HTERT RPE-1 (cell line): ENCODE measurements around the gene SLC30A5.
"Not testable (repeated sequence)": the region's sequence is repeated elsewhere in the genome, so short reads cannot be mapped to it uniquely, and the experiment has no call there.

ENCODE experiments used
- in situ Hi-C: fragments of 300-500 bp; cut with MboI; formaldehyde crosslinking; loops from 4 replicates; pipeline ENCODE4 v1.14.3; 2020; ENCODE audit warnings: low sequenced_read_pairs

SLC30A5 gene

DNA sequence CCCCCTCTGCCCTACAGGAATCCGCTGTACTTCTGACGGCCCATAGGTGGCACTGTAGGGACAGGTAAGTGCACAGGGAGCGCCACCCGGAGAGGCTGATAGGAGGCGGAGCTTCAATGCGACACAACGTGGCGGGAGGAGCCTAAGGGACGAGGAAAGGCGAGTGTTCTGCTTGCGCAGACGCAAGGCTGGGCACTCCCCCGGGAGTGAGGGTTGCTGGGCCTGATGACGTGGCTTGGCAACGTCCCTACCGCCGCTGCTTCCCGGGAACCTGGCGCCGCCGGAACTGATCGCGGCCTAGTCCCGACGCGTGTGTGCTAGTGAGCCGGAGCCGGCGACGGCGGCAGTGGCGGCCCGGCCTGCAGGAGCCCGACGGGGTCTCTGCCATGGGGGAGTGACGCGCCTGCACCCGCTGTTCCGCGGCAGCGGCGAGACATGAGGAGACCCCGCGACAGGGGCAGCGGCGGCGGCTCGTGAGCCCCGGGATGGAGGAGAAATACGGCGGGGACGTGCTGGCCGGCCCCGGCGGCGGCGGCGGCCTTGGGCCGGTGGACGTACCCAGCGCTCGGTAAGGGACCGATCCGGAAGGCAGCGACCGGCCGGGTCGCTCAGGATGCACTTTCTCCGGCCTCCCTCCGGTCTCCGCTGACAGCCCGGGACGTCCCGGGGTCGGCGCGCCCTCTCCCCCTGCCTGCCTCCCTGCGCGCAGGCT lies at the start of gene SLC30A5:
Gene SLC30A5 (plus strand): TSS at position 244 of the 712 bp plus-strand sequence. CDS start 242 bp downstream, at position 486.
- in situ Hi-C loops: no loop called here

- in situ Hi-C loops: not testable (repeated sequence)
Measured at GRCh38 chr5:69045213-69045612, 48.6 kb upstream of the SLC30A5 start.

DNA sequence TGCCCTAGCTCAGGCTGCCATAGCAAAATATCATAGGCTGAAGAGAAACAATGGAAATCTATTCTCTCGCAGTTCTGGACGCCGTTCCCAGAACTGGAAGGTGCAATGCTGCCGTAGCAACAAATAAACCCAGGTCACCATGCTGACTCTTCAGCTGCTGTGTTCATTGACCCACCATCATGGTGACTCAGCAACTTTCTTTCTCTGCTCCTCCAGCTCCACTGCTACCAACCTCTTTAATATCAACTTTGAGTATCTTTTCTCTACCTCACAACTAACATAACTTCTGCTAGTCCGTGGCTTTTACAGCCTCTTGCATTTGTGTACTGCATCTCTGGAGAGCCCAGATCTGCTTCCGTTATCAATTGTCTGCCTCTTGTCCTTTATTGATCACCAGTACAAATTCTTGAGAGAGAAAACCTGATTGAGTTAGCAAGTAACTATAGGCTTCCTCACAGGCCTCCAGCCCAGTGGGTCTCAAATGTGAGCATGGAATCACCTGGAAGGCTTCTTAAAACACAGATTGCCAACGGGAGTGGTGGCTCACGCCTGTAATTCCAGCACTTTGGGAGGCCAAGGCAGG lies 47.3 kb upstream of the SLC30A5 start:
- in situ Hi-C loops: no loop called here

DNA sequence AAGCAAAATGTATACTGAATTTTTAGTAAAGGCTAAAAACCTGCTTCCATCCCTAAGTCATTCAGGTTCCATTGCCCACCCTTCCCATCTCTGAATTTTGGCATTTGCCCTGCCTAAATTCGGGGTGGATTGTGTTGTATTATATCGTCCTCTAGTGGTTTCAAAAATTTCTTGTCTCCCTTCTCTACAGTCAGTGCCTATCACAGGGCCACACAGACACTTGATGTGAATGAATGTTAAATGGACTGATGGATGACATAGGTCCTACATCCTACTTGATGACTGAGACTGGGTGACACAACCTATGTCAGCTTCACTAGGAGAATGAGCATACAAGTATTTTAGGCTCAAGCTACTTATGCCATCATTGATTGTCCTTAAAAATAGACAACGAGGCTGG lies 45.6 kb upstream of the SLC30A5 start:
- in situ Hi-C loops: no loop called here

- in situ Hi-C loops: no loop called here
Measured at GRCh38 chr5:69049151-69049550, 44.7 kb upstream of the SLC30A5 start.

DNA sequence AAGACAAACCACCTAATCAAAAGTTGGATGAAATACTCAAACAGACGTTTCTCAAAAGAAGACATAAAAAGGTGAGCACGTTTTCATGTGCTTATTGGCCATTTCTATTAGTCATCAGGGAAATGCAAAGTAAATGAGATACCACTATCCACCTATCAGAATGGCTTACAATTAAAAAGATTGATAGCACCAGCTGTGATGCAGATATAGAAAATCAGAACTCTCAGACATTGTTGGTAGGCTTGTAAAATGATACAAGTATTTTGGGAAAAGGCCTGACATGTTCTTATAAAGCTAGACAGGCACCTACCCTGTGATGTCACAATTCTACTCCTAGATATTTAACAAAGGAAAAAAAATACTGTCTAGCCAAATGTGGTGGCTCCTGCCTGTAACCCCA lies 44.0 kb upstream of the SLC30A5 start:
- in situ Hi-C loops: no loop called here

DNA sequence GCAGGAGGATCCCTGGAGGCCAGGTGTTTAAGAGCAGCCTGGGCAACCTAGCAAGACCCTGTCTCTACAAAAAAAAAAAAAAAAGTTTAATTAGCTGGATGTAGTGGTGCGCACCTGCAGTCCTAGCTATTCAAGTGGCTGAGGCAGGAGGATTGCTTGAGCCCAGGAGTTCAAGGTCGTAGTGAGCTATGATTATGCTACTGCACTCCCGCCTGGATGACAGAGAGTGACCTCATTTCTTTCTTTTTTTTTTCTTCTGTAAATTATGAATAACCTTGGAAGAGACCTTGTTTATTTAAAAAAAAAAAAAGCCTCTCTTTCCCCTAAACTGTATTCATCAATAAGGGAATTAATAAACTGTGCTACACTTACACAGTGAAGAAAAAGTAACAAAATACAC lies 43.6 kb upstream of the SLC30A5 start:
- in situ Hi-C loops: no loop called here

GRCh38 chr5:69052181-69052580 lies 41.6 kb upstream of the SLC30A5 start:
- in situ Hi-C loops: no loop called here

DNA sequence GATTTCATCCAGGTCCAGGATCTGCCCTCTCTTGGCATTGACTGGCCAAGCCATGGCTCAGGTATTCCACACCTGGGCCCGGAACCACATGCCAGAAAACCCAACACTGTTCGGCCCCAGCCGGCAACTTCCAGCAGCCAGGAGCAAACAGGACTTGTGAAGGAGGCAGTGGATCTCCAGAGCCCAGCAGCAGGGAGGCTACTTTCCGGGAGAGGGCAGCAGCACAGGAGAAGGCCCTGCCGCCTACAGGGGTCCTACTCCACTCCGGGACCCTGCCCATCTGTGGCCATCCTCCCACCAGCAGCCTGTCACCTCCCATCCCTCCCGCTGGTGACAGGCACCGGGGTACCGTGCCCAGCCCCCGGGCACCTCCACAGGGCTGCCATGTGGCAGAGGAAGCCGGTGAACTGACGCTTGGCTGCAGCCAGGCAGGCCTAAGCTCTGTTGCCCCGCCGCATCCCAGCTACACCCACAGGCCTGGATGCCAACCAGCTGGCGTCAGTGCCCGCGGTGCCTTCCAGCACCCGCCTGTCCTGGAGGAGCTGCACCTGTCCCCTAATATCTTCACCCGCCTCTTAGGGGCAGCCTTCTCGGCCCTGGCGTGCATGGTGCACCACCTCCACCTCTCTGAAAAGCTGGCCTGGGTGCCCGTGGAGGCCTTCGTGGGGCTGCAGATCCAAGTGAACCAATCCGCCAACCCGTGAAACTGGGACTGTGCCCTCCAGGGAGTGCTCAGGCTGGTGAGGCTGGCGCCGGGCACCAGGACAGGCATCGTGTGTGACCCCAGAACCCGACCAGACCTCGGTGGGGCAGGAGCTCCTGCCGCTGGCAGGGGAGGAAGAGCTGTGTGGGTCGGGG lies 18.9 kb upstream of the SLC30A5 start:
- in situ Hi-C loops: no loop called here

GRCh38 chr5:69075522-69076179 lies 18.2 kb upstream of the SLC30A5 start:
- in situ Hi-C loops: no loop called here

DNA sequence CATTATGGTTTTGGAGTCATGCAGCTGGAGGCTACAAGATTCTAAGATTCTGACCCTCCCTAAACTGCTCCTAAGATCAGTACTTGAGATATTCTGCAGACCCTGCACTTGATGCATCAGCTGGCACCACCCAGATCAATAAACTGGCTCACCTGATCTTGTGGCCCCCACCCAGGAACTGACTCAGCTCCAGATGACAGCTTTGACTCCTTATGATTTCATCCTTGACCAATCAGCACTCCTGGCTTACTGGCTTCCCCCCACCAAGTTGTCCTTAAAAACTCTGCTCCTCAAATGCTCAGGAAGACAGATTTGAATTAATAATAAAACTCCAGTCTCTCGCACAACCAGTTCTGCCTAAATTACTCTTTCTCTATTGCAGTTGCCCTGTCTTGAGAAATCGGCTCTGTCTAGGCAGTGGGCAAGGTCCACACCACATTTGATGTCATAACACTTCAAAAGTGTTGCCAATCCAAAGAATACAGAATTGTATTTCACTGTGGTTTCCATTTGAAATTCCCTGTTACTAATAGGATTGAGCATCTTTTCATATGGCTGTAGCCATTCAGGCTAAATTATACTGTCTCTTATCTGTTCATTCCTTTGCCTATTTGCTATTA lies 14.8 kb upstream of the SLC30A5 start:
- in situ Hi-C loops: no loop called here

DNA sequence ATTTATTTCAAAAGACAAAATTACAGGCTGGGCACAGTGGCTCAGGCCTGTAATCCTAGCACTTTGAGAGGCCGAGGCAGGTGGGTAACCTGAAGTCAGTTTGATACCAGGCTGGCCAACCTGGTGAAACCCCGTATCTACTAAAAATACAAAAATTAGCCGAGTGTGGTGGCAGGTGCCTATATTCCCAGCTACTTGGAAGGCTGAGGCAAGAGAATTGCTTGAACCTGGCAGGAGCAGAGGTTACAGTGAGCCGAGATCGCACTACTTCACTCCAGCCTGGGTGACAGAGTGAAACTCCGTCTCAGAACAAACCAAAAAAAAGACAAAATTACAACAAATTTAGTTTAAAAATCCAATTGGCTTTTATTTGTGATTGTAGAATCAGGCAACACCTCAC lies 14.3 kb upstream of the SLC30A5 start:
- in situ Hi-C loops: no loop called here

DNA sequence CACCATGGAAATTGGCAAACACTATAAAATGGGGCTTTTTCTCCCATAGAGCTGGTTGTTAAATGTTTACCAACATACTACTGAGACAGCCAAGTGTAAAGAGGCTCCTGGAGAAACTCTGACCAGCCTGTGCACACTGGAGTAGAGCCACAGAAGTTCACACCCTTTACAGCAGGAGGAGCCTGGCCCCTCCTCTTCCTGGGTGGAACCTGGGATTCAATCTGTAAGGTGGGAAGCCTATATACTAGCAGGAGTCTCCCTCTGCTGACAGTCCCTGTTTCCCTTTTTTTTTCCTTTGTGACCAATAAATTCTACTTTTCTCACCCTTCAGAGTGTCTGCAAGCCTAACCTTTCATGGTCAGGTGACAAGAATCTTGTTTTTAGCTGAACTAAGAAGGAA lies 10.4 kb upstream of the SLC30A5 start:
- in situ Hi-C loops: no loop called here

GRCh38 chr5:69084195-69084594 lies 9.6 kb upstream of the SLC30A5 start:
- in situ Hi-C loops: no loop called here

- in situ Hi-C loops: no loop called here
Measured at GRCh38 chr5:69084903-69085302, 8.9 kb upstream of the SLC30A5 start.

- in situ Hi-C loops: no loop called here
Measured at GRCh38 chr5:69086206-69086605, 7.6 kb upstream of the SLC30A5 start.

GRCh38 chr5:69088006-69088405 lies 5.8 kb upstream of the SLC30A5 start:
- in situ Hi-C loops: not testable (repeated sequence)

GRCh38 chr5:69090158-69090557 lies 3.7 kb upstream of the SLC30A5 start:
- in situ Hi-C loops: no loop called here

DNA sequence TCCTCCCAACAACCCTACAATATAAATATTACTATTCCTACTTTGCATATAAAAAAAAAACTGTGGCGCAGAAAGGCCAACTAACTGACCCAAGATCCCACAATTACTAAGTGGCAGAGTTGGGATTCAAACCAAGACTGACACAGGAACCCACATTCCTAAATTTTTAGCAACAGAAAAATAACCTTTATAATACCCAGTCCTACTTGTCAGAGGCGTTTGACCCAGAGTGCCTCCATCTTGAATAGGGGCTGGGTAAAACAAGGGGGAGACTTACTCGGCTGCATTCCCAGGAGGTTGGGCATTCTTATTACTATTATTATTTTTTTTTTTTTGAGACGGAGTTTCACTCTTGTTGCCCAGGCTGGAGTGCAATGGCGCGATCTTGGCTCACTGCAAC lies 2.0 kb upstream of the SLC30A5 start:
- in situ Hi-C loops: no loop called here

DNA sequence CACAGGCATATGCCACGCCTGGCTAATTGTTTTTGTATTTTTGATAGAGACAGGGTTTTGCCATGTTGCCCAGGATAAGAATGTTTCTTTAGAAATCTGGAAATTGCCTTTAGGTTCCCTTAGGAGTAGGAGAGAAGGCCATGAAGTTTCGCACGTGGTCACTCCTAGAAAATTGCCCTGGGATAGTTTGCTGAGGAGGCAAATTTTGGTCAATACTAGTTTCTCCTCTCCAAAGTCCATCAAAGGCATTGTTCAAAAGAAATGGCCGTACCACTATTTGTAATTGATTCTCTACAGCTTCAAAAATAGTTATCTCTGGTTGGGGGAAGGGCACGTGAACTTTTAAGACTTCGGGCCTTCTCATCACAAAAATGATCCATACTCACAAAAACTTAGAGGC lies 845 bp upstream of the SLC30A5 start:
- in situ Hi-C loops: no loop called here

GRCh38 chr5:69099302-69099701 lies 5.5 kb downstream of the SLC30A5 start:
- in situ Hi-C loops: no loop called here
